HG03196 (cell line): ENCODE data around the gene TRO.

Source experiments
- ATAC-seq: cut with Tn5 transposase; IDR thresholded peaks from one replicate; pipeline ENCODE4 v1.9.1; 2021; ENCODE audit not compliant: unreplicated experiment

Gene TRO

GRCh38 chrX:54920610-54921426, at the start of gene TRO:
TSS of gene TRO (plus strand) at chrX:54920824. CDS start at chrX:54922247, 1,423 bp downstream.
- no peak for ATAC-seq

GRCh38 chrX:54885740-54886139, 34.9 kb upstream of the TRO start:
- ATAC-seq = no peak

GRCh38 chrX:54891573-54891972, 29.1 kb upstream of the TRO start:
- ATAC-seq = no peak

GRCh38 chrX:54894159-54894558, 26.5 kb upstream of the TRO start:
- no peak for ATAC-seq

- no peak for ATAC-seq
Observed at GRCh38 chrX:54909941-54910340, 10.7 kb upstream of the TRO start.

GRCh38 chrX:54921427-54922021, 900 bp downstream of the TRO start:
- ATAC-seq = no peak

- ATAC-seq = no peak
Observed at GRCh38 chrX:54922547-54922946, 1.9 kb downstream of the TRO start.

- no peak for ATAC-seq
Observed at GRCh38 chrX:54923376-54923775, 2.8 kb downstream of the TRO start.

GRCh38 chrX:54926978-54927377, 6.4 kb downstream of the TRO start:
- ATAC-seq = no peak

- ATAC-seq = no peak
Observed at GRCh38 chrX:54928876-54929275, 8.3 kb downstream of the TRO start.

GRCh38 chrX:54930291-54931049, 9.8 kb downstream of the TRO start:
- ATAC-seq = no peak

- no peak for ATAC-seq
Observed at GRCh38 chrX:54931107-54931506, 10.5 kb downstream of the TRO start.

- no peak for ATAC-seq
Observed at GRCh38 chrX:54933150-54933826, 12.7 kb downstream of the TRO start.

- no peak for ATAC-seq
Observed at GRCh38 chrX:54934058-54934457, 13.4 kb downstream of the TRO start.

GRCh38 chrX:54934890-54935289, 14.3 kb downstream of the TRO start:
- no peak for ATAC-seq

- no peak for ATAC-seq
Observed at GRCh38 chrX:54935306-54935705, 14.7 kb downstream of the TRO start.

GRCh38 chrX:54937416-54937815, 16.8 kb downstream of the TRO start:
- no peak for ATAC-seq

GRCh38 chrX:54944816-54945215, 24.2 kb downstream of the TRO start:
- no peak for ATAC-seq

- ATAC-seq = no peak
Observed at GRCh38 chrX:54945224-54945623, 24.6 kb downstream of the TRO start.

GRCh38 chrX:54950730-54951375, 30.2 kb downstream of the TRO start:
- no peak for ATAC-seq

GRCh38 chrX:54961750-54962149, 41.1 kb downstream of the TRO start:
- ATAC-seq = no peak
